IPS-11a (cell line): ENCODE measurements around the gene GTF2H4.
A peak's percentile ranks its signal among the peaks of the same experiment; 100 is the strongest.
"Not testable (repeated sequence)": the region's sequence is repeated elsewhere in the genome, so short reads cannot be mapped to it uniquely, and the experiment has no call there.

Experiments
- H3K4me3 ChIP-seq: one replicate; pipeline ENCODE4 v1.5.1; 2013; ENCODE audit warnings: low read depth, low read length, control low read depth

Gene GTF2H4

DNA sequence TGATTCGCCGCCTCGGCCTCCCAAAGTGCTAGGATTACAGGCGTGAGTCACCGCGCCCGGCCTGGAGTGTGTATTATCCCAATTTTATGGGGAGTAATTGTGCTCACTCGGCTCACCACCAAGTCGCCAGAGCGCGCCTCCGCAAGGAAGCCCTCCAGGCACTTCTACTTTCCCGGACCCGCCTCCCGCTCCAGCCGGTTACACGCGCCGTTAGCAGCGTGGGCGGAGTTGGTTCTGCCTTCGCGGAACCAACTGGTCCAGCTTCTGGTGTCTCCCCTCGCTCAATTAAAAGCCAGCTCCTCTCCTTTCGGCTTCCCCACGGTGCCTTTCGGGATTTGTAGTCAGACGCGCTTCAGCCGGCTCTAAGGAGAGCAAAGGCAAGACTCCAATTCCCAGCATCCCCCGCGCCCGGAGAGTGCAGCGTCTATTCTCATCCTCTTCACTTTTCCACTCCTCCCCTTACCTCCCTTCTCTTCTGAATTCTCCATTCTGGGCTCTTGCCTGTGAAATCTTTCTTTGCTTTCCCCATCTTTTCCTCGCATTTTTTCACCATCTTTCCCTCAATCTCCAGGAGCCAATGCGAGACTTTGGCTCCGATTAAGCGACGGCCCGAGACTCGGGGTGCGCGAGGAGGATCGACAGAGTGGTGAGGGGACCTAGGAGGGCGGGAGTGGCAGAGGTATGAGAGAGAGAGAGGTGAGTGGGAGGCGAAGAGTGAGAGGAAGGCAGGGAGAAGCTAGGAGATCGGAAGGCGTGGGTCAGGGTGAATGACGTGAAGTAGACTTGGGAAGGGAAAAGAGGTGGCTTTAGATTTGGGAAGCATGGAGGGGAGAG, at the start of gene GTF2H4:
GTF2H4 (plus strand) TSS at position 450 of the 834 bp plus-strand sequence.
- H3K4me3 ChIP-seq = peak within 1 kb of the TSS; percentile 91

- H3K4me3 ChIP-seq = not testable (repeated sequence)
These were observed 48.3 kb upstream of the GTF2H4 start for GRCh38 chr6:30859726-30860125.

GRCh38 chr6:30861257-30862048, 46.6 kb upstream of the GTF2H4 start:
- no peak overlapping the region for H3K4me3 ChIP-seq

DNA sequence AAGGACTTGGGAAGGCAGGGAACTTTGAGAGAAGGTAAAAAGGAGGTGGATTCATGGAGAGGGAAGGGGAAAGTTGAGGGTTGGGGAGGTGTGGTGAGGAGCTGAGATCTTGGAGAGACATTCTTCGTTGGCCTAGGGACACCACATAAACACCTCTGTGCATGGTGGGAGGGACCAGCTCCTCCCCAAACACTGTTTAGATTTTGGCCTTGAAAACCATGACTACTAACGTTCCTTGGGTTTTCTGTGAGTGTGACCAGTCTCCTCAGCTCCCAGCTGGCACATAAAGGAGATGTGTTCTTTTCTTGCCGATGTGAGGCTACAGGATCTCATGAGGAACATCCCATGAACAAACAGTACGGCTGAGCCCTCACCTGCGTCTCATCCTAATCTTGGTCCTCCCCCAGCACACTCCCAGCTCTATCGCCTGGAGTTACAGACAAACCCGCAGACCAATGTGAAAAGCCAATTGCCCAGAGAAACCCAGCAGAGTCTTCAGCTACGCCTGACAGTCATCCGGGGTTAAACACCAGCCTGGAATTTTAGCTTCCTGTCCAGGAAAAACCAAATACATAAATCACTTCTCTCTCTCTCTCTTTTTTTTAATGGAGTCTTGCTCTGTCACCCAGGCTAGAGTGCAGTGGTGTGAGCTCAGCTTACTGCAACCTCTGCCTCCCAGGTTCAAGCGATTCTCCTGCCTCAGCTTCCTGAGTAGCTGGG, 45.7 kb upstream of the GTF2H4 start:
- H3K4me3 ChIP-seq = no peak overlapping the region

DNA sequence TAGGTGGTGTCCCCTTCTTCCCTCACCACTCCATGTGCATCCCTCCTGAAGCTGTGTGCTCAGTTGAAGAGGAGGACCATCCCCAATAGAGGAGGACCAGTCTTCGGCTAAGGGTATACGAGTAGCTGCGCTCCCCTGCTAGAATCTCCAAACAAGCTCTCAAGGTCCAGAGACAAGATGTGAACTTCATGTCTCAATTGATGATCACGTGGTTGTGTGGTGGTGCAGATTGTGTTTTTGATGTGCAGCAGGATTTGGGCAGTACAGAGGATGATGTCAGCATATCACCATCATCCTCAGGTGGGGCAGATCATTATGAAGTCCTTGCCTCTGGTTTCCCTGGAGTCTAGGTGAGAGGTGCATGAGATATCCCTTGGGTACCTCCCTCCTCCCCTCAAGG, 43.7 kb upstream of the GTF2H4 start:
- H3K4me3 ChIP-seq = no peak overlapping the region

GRCh38 chr6:30869241-30869749, 38.7 kb upstream of the GTF2H4 start:
- H3K4me3 ChIP-seq = not testable (repeated sequence)

GRCh38 chr6:30870546-30870945, 37.5 kb upstream of the GTF2H4 start:
- no peak overlapping the region for H3K4me3 ChIP-seq

GRCh38 chr6:30871592-30872183, 36.3 kb upstream of the GTF2H4 start:
- no peak overlapping the region for H3K4me3 ChIP-seq

DNA sequence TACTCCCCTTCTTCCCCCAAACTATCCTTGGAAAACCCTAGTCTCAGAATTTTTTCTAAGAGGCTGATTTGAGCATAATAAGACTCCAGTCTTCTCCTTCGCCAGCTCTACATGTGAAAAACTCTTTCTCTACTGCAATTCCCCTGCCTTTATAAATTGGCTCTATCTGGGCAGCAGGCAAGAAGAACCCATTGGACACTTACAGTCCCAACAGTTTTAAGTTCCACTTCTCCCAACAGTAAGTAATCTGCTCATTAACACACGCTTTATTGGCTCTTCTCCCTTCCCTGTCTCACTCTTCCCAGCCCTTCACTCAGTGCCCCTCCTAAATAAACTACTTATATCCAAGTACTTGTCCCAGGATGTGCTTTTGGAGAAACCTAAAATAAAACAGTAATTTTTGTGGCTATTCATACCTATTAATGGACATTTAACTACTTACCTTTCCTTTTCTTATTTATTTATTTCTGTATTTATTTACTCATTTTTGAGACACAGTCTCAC, 34.8 kb upstream of the GTF2H4 start:
- no peak overlapping the region for H3K4me3 ChIP-seq

DNA sequence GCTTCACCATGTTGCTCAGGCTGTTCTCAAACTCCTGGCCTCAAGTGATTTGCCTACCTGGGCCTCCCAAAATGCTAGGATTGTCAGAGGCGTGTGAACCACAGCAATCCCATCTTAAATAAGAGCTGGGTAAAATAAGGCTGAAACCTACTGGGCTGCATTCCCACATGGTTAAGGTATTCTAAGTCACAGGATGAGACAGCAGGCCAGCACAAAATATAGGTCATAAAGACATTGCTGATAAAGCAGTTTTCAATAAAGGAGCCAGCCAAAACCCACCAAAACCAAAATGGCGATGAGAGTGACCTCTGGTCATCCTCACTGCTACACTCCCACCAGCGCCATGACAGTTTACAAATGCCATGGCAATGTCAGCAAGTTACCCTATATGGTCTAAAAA, 34.2 kb upstream of the GTF2H4 start:
- H3K4me3 ChIP-seq = not testable (repeated sequence)

- no peak overlapping the region for H3K4me3 ChIP-seq
These were observed 32.6 kb upstream of the GTF2H4 start for GRCh38 chr6:30875244-30876038.

DNA sequence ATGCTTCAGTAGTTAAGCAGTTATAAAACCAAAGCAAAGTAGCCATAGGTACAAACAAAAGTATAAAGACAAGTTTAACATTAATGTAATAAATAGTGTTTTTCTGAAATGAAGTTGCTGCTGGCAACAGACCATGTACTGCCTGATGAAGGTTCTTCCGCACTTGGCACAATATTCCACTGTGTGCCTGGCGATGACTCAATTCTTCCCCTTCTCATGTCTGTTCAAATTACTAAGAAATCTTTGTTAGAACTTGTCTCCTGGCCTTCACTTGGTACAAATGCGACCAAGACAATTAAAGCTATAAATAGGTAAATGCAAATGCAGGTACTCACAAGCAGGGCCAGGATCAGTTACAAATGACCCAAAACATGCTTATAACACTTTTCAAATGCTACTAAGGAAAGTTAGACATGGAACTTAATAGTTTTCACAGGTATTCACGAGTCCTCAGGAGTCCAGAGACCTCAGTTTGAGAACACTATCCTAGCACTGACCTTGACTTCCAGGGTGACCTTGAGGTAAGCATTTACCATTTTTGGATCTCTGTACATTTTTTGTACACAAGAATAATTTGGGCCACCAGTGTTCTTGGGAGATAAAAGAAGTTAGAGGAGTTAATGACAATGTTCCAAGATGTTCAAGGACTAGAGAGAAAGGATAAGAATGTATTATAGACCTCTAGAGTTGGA, 31.8 kb upstream of the GTF2H4 start:
- no peak overlapping the region for H3K4me3 ChIP-seq

GRCh38 chr6:30877419-30878262, 30.4 kb upstream of the GTF2H4 start:
- H3K4me3 ChIP-seq = no peak overlapping the region

DNA sequence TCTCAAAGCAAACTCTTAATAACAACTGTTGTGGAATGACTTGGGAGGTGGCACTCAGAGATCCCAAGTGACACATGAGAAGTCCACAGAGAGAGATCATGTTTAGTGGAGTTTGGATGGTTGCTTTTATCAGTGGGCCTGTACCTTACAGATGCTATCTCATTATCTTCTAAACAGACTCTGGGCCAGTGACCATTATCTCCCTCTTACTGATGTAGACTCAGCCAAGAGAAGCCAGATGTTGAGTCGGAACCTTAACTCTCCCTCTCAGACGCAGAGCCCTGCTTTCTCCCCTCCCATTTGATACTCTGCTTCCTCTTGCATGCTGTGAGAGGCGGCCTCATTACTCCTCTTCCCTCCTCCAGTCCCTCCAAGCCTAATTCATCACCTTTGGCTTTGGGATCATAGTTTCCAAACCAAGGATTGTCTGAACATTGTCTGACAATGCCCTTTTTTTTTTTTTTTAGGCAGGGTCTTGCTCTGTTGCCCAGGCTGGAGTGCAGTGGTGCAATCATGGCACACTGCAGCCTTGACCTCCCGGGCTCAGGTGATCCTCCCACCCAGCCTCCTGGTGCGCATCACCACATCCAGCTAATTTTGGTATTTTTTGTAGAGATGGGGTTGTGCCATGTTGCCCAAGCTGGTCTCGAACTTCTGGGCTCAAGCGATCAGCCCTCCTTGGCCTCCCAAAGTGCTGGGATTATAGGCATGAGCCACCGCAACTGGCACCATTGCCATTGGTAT, 28.2 kb upstream of the GTF2H4 start:
- H3K4me3 ChIP-seq = no peak overlapping the region

DNA sequence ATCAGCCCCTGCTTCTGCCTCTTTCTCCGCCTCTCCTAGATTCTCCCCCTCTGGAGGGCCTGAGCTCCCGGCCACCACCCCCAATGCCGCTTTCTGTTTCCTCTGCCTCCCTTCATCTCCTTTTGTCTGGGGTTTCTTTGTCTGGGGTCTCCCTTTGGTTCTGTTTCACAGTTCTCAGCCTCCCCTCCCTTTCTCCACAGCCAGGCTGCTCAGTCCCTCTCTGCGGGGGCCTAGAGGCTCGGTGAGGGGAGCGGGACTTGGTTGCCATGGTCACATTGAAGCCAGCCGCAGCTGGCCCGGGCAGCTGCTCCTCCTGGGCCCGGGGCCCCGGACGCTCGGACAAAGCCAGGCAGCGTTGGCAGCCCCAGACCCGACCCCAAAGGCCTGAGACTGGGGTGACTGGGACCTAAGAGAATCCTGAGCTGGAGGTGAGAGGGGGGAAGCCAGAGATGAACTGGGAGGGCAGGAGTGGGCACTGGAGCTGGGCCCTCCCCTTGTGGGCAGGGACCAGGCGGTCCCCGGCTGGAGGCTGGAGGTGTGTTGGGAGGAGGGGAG, 27.2 kb upstream of the GTF2H4 start:
- H3K4me3 ChIP-seq = peak overlapping the region; percentile 2

- H3K4me3 ChIP-seq = no peak overlapping the region
These were observed 26.4 kb upstream of the GTF2H4 start for GRCh38 chr6:30881392-30882203.
